Effector CD8-positive, alpha-beta T cell (primary cell): Measurements from ENCODE around the gene NECTIN1.

Source experiments
- DNase-seq: peaks from one replicate; lab custom pipeline; 2025; lab: John Stamatoyannopoulos, UW

NECTIN1 gene

DNA sequence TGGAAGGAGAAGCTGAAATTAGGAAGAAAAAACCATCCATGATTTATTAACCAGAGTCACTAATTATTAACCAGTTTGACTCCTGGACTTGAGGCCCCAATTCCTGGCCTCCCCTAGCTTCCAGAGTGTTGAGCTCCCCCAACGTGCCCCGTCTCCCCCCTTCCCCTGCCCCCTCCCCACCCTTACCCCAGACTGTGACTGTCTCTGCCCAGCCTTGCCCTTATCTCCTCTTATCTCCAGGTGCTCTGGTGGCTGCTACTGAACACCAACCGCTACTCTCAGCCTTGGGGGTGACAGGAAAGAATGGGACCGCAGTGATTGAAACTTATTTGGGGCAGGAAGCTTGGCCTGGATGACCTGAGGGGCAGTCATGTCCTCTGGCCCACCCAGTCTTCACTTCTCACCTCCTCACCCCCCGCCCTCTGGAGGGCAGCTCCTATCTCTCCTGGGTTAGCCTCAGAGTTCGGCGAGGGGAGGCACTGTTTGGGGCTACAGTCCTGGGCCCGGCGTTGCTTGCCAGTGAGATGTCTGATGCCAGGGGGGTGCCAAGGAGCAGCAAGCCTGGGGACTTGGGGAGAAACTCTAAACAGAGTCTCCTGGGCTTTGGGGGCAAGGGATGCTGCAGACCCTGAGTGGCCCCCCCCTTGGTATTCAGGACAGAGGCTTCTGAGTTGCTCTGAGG lies 15.5 kb downstream of the NECTIN1 start:
- no peak for DNase-seq

GRCh38 chr11:119712459-119713358 lies 16.3 kb downstream of the NECTIN1 start:
- DNase-seq, result no peak

DNA sequence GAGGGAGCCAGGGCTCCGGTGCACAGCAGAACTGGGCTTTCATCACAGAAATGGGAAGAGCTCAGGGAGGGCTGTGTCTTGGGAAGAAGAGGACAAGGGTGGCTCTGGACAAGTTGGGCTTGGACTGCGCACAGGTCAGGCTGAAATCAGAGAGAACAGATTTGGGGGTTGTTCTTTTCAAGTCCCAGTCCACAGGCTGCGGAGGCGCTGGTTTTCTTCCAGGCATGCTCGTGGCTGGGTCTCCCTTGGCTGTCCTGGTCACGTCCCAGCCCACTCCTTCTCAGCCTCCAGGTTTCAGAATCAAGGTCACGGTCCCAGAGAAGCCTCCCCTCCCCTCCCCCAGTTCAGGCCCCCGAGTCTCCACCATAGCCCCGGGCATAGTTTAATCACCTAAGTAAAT lies 17.0 kb downstream of the NECTIN1 start:
- no peak for DNase-seq

- no peak for DNase-seq
Measured at GRCh38 chr11:119711476-119711875, 17.5 kb downstream of the NECTIN1 start.

GRCh38 chr11:119710417-119710816 lies 18.6 kb downstream of the NECTIN1 start:
- DNase-seq, result no peak

DNA sequence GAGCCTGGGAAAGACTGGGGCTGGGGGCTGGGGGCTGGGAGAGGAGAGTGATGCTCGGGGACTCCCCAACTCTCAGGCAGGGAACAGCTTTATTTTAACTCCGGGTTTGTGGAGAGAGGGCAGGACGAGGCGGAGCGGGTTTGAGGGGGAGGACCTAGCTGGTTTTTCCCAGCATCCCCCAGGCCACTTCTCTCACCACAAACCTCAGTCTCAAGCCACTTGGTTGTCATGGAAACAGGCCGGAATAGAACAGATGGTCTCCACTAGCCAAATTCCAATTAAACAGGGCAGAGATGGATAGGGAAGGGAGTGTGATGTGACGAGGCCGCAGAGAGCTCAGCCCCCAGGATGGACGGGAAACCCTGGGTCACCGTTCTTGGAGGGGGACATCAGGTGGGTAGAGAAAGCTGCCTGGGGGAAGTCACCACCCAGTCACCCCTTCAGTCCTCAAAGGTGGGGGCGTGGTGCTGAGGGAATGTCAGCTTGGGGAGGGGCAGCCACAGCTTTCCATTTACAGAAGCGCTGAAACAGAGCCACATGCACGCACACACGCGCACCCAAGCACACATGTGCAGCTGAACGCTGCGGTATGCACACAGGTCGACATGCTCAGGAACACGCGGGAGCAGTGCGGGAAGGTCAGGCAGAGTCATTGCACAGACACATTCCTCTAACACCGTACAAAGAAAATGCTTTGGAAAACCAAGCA lies 19.2 kb downstream of the NECTIN1 start:
- DNase-seq, result no peak

- DNase-seq, result no peak
Measured at GRCh38 chr11:119709171-119709570, 19.8 kb downstream of the NECTIN1 start.

DNA sequence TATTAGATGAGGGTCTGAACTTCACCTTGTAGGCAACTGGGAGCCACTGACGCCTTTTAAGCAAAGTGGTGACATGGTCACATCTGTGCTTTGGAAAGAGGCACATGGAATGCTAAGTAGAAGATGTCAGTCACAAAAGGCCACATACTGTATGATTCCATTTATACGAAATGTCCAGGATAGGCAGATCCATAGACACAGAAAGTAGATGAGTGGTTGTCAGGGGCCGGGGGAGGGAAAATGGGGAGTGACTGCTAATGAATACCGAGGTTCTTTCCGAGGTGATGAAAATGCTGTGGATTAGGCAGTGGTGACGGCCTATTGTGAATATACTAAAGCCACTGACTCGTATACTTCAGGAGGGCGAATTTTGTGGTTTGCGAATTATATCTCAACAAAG lies 20.6 kb downstream of the NECTIN1 start:
- DNase-seq, result no peak

DNA sequence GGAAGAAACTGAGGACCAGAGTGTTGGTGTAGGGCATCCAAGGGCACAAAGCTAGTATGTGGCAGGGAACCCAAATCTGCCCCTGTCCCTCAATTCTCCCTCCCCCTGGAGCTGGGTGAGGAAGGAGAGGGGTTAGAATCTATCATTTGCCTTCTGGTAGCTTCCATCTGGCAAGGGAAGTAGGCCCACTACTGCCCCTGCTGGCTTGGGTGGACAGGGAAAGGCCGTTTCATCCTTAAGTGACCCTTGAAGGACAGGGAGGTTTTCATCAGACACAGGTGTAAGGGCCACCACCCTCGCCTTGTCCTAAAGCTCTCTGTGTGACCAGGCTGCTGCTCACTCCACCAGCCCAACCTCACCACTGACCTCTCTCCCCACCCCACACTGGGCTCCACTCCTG lies 22.1 kb downstream of the NECTIN1 start:
- no peak for DNase-seq

- no peak for DNase-seq
Measured at GRCh38 chr11:119706029-119706428, 23.0 kb downstream of the NECTIN1 start.

DNA sequence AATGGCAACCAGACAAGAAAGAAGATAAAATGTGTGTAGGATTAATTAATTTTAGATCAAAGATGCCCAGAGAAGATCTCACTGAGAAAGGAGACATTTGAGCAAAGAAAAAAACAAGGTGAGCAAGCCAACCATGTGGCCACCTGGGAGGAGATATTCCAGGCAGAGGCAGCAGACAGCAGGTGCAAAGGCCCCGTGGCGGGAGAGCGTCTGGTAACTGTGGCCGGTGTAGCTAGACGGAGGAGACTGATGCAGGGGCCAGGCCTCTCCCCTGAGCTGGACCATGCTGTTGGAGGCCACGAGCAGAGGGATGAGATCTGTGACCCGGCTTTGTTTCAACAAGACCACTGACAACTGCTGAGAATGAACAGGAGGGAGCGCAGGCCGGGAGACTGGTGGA lies 23.6 kb downstream of the NECTIN1 start:
- DNase-seq, result no peak

GRCh38 chr11:119704849-119705248 lies 24.2 kb downstream of the NECTIN1 start:
- DNase-seq, result no peak

- DNase-seq, result no peak
Measured at GRCh38 chr11:119701591-119702549, 27.1 kb downstream of the NECTIN1 start.

- DNase-seq, result no peak
Measured at GRCh38 chr11:119700536-119701346, 28.3 kb downstream of the NECTIN1 start.

GRCh38 chr11:119700030-119700429 lies 29.0 kb downstream of the NECTIN1 start:
- DNase-seq, result no peak

DNA sequence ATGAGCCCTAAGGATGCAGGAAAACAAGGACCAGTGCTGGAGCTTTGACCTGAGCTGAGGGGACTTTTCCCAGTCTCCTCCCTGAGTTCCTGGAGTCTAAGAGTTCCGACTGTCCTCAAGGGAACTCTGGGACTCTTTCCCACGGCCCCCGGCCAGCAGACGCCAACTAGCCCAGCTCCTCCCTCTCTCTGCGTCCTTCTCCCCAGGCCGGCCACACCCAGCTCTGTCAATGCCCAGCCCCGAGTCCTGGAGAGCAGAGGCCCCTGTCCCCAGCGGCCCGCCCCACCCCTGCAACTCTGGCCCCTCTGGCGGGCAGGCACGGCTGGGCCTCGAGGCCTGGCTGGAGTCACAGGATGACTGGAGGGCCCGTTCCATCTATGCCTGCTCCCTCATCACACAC lies 29.8 kb downstream of the NECTIN1 start:
- DNase-seq, result no peak

- no peak for DNase-seq
Measured at GRCh38 chr11:119697882-119698281, 31.1 kb downstream of the NECTIN1 start.

DNA sequence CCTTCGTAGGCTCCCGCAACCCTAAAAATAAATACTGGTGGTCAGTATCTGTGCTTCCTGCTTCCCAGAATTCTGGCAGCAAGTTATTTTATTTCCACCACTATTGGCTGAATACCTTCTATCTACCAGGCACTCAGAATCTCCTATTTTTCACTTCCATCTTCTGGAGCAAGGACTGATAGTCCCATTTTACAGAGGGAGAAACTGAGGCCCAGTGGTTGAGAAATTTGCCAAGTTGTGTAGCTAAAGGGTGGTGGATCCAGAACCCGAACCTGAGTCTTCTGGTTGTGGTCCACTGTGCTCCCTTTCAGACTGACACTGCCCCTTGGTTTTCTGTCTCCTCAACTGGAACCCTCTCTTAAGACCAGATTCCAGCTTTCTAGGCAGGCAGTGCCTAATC lies 31.6 kb downstream of the NECTIN1 start:
- DNase-seq, result no peak

GRCh38 chr11:119696378-119697222 lies 32.4 kb downstream of the NECTIN1 start:
- DNase-seq, result no peak

DNA sequence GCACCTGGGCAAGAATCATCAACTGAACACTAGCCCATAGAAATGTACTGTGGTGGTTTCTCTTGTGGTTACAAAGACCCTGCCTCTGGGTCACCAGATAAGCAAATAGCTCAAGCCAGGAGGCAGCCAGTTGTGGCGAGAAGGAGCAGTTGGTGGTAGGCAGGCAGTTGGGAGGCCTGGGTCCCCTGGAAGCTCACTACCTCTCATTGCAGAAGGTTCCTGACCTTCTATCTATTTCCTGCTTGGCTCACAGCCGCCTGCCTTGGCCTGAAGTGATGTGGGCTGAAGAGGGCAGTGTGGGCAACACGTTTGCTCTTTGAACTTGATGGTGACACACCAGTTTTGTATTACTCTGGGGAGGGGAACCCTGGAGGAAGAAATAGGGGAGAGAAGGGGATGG lies 34.7 kb downstream of the NECTIN1 start:
- DNase-seq, result no peak
